ENCODE measurements around the gene DLG4. TPM values are rescaled to one million over a fixed set of nuclear protein-coding genes. Genes with fewer than 3 reads are reported as not detected.

The DLG4 gene
- total and polyA plus RNA-seq, 2 experiments from 2014 or later: 2.9 to 10.7 TPM

- Histone ChIP-seq H2AFZ (no peak overlapping the region), H3K27ac (no peak overlapping the region), H3K36me3 (replicated peaks; ENCODE audit: insufficient read depth, low read depth) (no peaks in the 10 kb centered on the region), H3K27me3 (no peaks in the 10 kb centered on the region), H3K9me2 (replicated peaks; ENCODE audit: insufficient read depth) (no peaks in the 10 kb centered on the region), H3K4me3 (no peak overlapping the region), H3K4me1 (ENCODE audit: insufficient read depth) (peaks cover 10% of the 10 kb centered on the region), H4K20me1 (ENCODE audit: insufficient read depth, poor library complexity, severe bottlenecking) (no peaks in the 10 kb centered on the region), H3K4me2 (no peak overlapping the region), H3K9me3 (ENCODE audit: low read depth) (no peaks in the 10 kb centered on the region), H3K79me2 (no peaks in the 10 kb centered on the region)
- no peak for TF ChIP-seq EZH2phosphoT487 (IDR thresholded peaks at IDR 0.05; ENCODE audit: low read depth, severe bottlenecking, unreplicated experiment)
- TF ChIP-seq EZH2 (IDR thresholded peaks at IDR 0.05; ENCODE audit: borderline replicate concordance): no peak
- no peak for TF ChIP-seq CTCF (IDR thresholded peaks at IDR 0.05; ENCODE audit: poor library complexity)
- no peak for DNase-seq (ENCODE audit: low spot score)
- 69% methylated on average over 13 of the region's 13 CpGs for WGBS (ENCODE audit: low lambda C conversion rate, missing lambda C conversion rate)
Observed at GRCh38 chr17:7137171-7137943, 82.3 kb downstream of the DLG4 start.

MicroRNAs encoded within 50 kb of the gene (microRNA counts, 767-probe panel; counts per million panel counts)
- microRNA hsa-miR-324-3p (not detected), microRNA hsa-miR-324-5p (6,865 counts per million, percentile 35 among the panel's probes with 10 or more counts)

Small RNA genes within 50 kb of the gene (microRNA-seq; reads per million reads assigned to microRNA genes)
- 12,438 reads per million, percentile 95 among the genes with 10 or more reads in this experiment for gene MIR324

Small RNA genes within 50 kb of the gene (small RNA-seq; reads per million reads assigned to genes)
- gene AC120057.4: not detected
- 13.7 reads per million, percentile 95 among the genes with 10 or more reads in this experiment for gene MIR324
- not detected for gene RF00019

Other genes starting within 250 kb of the DLG4 start
Only the 30 nearest of the 33 such genes appear.
- 309 and 434 TPM in 2 replicates for gene RNASEK, start 207.2 kb downstream of the DLG4 start, total RNA-seq
- gene RNASEK, start 207.2 kb downstream of the DLG4 start, polyA plus RNA-seq: 889 and 995 TPM in 2 replicates
- 0.53 and 1.1 TPM in 2 replicates for gene BCL6B, start 196.8 kb downstream of the DLG4 start, total RNA-seq
- 0.95 and 1.1 TPM in 2 replicates for gene BCL6B, start 196.8 kb downstream of the DLG4 start, polyA plus RNA-seq
- gene SLC16A13, start 183.8 kb downstream of the DLG4 start, total RNA-seq: 6.2 TPM in 2 replicates
- gene SLC16A13, start 183.8 kb downstream of the DLG4 start, polyA plus RNA-seq: 18.8 and 21.1 TPM in 2 replicates
- gene SLC16A11, start 175.7 kb downstream of the DLG4 start, total RNA-seq: 0.93 TPM in 1 of 2 replicates, not detected in the other
- gene SLC16A11, start 175.7 kb downstream of the DLG4 start, polyA plus RNA-seq: 2.4 and 3.6 TPM in 2 replicates
- gene CLEC10A, start 139.6 kb downstream of the DLG4 start, total RNA-seq: 0.24 and 0.37 TPM in 2 replicates
- 0.17 and 0.21 TPM in 2 replicates for gene CLEC10A, start 139.6 kb downstream of the DLG4 start, polyA plus RNA-seq
- gene ASGR2, start 105.0 kb downstream of the DLG4 start, total RNA-seq: 53.5 and 65.5 TPM in 2 replicates
- gene ASGR2, start 105.0 kb downstream of the DLG4 start, polyA plus RNA-seq: 68.2 and 90.6 TPM in 2 replicates
- gene ASGR1, start 40.5 kb downstream of the DLG4 start, total RNA-seq: 59.6 and 74.0 TPM in 2 replicates
- 113 and 140 TPM in 2 replicates for gene ASGR1, start 40.5 kb downstream of the DLG4 start, polyA plus RNA-seq
- gene ACADVL, start 102 bp upstream of the DLG4 start, total RNA-seq: 298 and 469 TPM in 2 replicates
- 1,250 and 1,676 TPM in 2 replicates for gene ACADVL, start 102 bp upstream of the DLG4 start, polyA plus RNA-seq
- 56.1 and 62.1 TPM in 2 replicates for gene DVL2, start 14.7 kb upstream of the DLG4 start, total RNA-seq
- 74.6 and 74.7 TPM in 2 replicates for gene DVL2, start 14.7 kb upstream of the DLG4 start, polyA plus RNA-seq
- 53.9 and 57.9 TPM in 2 replicates for gene PHF23, start 19.6 kb upstream of the DLG4 start, total RNA-seq
- gene PHF23, start 19.6 kb upstream of the DLG4 start, polyA plus RNA-seq: 77.7 and 78.6 TPM in 2 replicates
- gene GABARAP, start 22.6 kb upstream of the DLG4 start, total RNA-seq: 309 and 327 TPM in 2 replicates
- 992 and 1,031 TPM in 2 replicates for gene GABARAP, start 22.6 kb upstream of the DLG4 start, polyA plus RNA-seq
- gene CTDNEP1, start 31.9 kb upstream of the DLG4 start, total RNA-seq: 44.6 and 62.7 TPM in 2 replicates
- gene CTDNEP1, start 31.9 kb upstream of the DLG4 start, polyA plus RNA-seq: 86.9 and 96.7 TPM in 2 replicates
- gene ELP5, start 32.4 kb upstream of the DLG4 start, total RNA-seq: 30.4 and 30.6 TPM in 2 replicates
- 38.0 and 49.6 TPM in 2 replicates for gene ELP5, start 32.4 kb upstream of the DLG4 start, polyA plus RNA-seq
- gene CLDN7, start 42.6 kb upstream of the DLG4 start, total RNA-seq: 169 and 197 TPM in 2 replicates
- 290 and 341 TPM in 2 replicates for gene CLDN7, start 42.6 kb upstream of the DLG4 start, polyA plus RNA-seq
- 0.88 and 1.6 TPM in 2 replicates for gene SLC2A4, start 61.9 kb upstream of the DLG4 start, total RNA-seq
- 0.42 and 0.89 TPM in 2 replicates for gene SLC2A4, start 61.9 kb upstream of the DLG4 start, polyA plus RNA-seq
- gene YBX2, start 74.8 kb upstream of the DLG4 start, total RNA-seq: 1.4 and 1.7 TPM in 2 replicates
- 1.3 and 3.0 TPM in 2 replicates for gene YBX2, start 74.8 kb upstream of the DLG4 start, polyA plus RNA-seq
- 267 and 331 TPM in 2 replicates for gene EIF5A, start 87.8 kb upstream of the DLG4 start, total RNA-seq
- gene EIF5A, start 87.8 kb upstream of the DLG4 start, polyA plus RNA-seq: 693 and 747 TPM in 2 replicates
- gene GPS2, start 95.5 kb upstream of the DLG4 start, total RNA-seq: 34.5 and 50.3 TPM in 2 replicates
- 103 and 111 TPM in 2 replicates for gene GPS2, start 95.5 kb upstream of the DLG4 start, polyA plus RNA-seq
- 9.2 and 9.6 TPM in 2 replicates for gene NEURL4, start 109.5 kb upstream of the DLG4 start, total RNA-seq
- 9.5 and 13.9 TPM in 2 replicates for gene NEURL4, start 109.5 kb upstream of the DLG4 start, polyA plus RNA-seq
- gene ACAP1, start 116.7 kb upstream of the DLG4 start, total RNA-seq: not detected in 2 replicates
- gene ACAP1, start 116.7 kb upstream of the DLG4 start, polyA plus RNA-seq: 10.2 and 14.6 TPM in 2 replicates
- gene KCTD11, start 132.3 kb upstream of the DLG4 start, total RNA-seq: 9.2 and 12.4 TPM in 2 replicates
- 14.1 and 19.6 TPM in 2 replicates for gene KCTD11, start 132.3 kb upstream of the DLG4 start, polyA plus RNA-seq
- gene TMEM95, start 135.3 kb upstream of the DLG4 start, total RNA-seq: not detected in 2 replicates
- not detected in 2 replicates for gene TMEM95, start 135.3 kb upstream of the DLG4 start, polyA plus RNA-seq
- gene TNK1, start 161.3 kb upstream of the DLG4 start, total RNA-seq: 8.4 and 11.4 TPM in 2 replicates
- 8.9 and 10.2 TPM in 2 replicates for gene TNK1, start 161.3 kb upstream of the DLG4 start, polyA plus RNA-seq
- gene PLSCR3, start 174.7 kb upstream of the DLG4 start, total RNA-seq: 11.8 and 17.6 TPM in 2 replicates
- 58.0 and 59.6 TPM in 2 replicates for gene PLSCR3, start 174.7 kb upstream of the DLG4 start, polyA plus RNA-seq
- gene TMEM256, start 184.3 kb upstream of the DLG4 start, total RNA-seq: 109 and 118 TPM in 2 replicates
- 105 and 109 TPM in 2 replicates for gene TMEM256, start 184.3 kb upstream of the DLG4 start, polyA plus RNA-seq
- 4.1 and 7.2 TPM in 2 replicates for gene NLGN2, start 188.0 kb upstream of the DLG4 start, total RNA-seq
- 4.3 and 6.6 TPM in 2 replicates for gene NLGN2, start 188.0 kb upstream of the DLG4 start, polyA plus RNA-seq
- gene SPEM1, start 200.5 kb upstream of the DLG4 start, total RNA-seq: not detected in 2 replicates
- 0.21 TPM in 1 of 2 replicates, not detected in the other for gene SPEM1, start 200.5 kb upstream of the DLG4 start, polyA plus RNA-seq
- gene SPEM2, start 205.8 kb upstream of the DLG4 start, total RNA-seq: not detected in 2 replicates
- not detected in 2 replicates for gene SPEM2, start 205.8 kb upstream of the DLG4 start, polyA plus RNA-seq
- not detected in 2 replicates for gene SPEM3, start 209.0 kb upstream of the DLG4 start, total RNA-seq
- not detected in 2 replicates for gene SPEM3, start 209.0 kb upstream of the DLG4 start, polyA plus RNA-seq
- 12.3 and 12.5 TPM in 2 replicates for gene TMEM102, start 215.6 kb upstream of the DLG4 start, total RNA-seq
- gene TMEM102, start 215.6 kb upstream of the DLG4 start, polyA plus RNA-seq: 13.7 and 13.9 TPM in 2 replicates

Measured in hepatocyte (in vitro differentiated cells).